Ovary (tissue), 3 donors: Measurements from ENCODE around the gene MAG.

Experiments
- EP300 ChIP-seq: sonication (generic); formaldehyde crosslinking; IDR thresholded peaks from one replicate; pipeline ENCODE4 v1.6.1; 2017; ENCODE audit warnings: antibody characterized with exemption
- POLR2A ChIP-seq: fragments of 450-650 bp; IDR thresholded peaks from one replicate; pipeline ENCODE4 v1.6.1; 2017; ENCODE audit warnings: antibody characterized with exemption, mild to moderate bottlenecking, moderate library complexity
- TF ChIP-seq, protein P1 (sequence below), 3 donors: fragments of 450-650 bp in 2 of 3; fragments of 200-600 bp in 1 of 3; IDR thresholded peaks; one replicate each; pipeline versions ENCODE4 v1.5.1 to v1.8.0; 2016 to 2022; ENCODE audit warnings: antibody characterized with exemption in 3 of 3, mild to moderate bottlenecking in 1 of 3
- donor health status: DM: no; HTN: no; CAD: no.

DNA sequence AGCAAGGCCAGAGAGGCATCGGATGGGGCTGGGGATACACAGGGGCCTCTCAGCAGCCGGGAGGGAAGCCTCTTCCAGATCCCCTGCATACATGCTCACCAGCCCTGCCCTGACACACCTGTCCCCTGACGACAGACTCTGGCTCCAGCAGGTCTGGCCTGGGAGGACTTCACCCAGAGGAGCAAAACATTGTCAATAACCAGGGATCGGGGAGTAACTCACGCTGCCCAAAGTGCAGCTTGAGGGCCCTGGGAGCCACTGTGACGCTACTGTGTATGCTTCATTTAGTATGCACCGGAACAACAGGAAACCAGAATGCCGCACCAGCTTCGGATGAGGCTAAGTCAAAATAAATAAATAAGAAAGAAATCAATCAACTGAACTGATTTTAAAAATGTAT lies 24.6 kb downstream of the MAG start:
- TF ChIP-seq POLR2A (no peak), EP300 (no peak)
- TF ChIP-seq, protein P1, sequence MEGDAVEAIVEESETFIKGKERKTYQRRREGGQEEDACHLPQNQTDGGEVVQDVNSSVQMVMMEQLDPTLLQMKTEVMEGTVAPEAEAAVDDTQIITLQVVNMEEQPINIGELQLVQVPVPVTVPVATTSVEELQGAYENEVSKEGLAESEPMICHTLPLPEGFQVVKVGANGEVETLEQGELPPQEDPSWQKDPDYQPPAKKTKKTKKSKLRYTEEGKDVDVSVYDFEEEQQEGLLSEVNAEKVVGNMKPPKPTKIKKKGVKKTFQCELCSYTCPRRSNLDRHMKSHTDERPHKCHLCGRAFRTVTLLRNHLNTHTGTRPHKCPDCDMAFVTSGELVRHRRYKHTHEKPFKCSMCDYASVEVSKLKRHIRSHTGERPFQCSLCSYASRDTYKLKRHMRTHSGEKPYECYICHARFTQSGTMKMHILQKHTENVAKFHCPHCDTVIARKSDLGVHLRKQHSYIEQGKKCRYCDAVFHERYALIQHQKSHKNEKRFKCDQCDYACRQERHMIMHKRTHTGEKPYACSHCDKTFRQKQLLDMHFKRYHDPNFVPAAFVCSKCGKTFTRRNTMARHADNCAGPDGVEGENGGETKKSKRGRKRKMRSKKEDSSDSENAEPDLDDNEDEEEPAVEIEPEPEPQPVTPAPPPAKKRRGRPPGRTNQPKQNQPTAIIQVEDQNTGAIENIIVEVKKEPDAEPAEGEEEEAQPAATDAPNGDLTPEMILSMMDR (IDR thresholded peaks at IDR 0.05): no peak
